GM18519 (cell line): ENCODE measurements around the gene NPTX1.

ENCODE experiments used
- ATAC-seq: cut with Tn5 transposase; IDR thresholded peaks from one replicate; pipeline ENCODE4 v1.9.1; 2021; ENCODE audit warnings: mild to moderate bottlenecking, moderate library complexity; ENCODE audit not compliant: unreplicated experiment, low FRiP score

Gene NPTX1

DNA sequence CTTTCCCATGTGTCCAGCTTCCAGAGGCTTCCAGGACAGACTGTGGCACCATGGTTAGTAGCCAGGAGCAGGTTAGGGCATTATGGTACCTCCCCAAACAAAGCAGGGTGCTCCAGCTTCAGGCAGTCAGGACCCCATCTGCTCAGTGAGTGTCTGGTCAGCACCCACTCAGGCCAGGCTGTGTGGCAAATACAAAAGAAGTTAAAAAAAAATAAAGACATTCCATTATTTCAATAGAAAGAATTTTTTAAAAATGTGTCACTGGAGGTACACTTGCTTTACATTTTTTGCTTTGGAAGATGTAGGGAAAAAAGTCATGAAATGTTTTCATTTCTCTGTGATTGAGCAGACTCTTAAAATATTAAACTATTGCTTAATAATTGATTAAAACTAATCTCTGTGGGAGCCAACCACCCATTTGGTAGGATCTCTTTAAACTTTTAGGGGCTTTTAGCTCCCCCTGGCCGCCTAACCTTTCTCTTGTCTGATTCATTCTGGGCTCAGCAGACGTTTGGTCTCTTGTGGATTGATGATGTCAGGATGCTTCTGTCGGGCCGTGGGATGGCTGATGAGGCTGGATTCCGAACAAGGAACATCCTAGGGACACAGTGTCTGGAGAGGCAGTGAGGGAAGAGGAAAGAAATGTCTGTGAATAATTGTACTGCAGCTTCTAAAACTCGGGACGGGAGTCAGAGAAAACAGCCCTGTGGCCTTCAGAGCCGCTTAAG is 28.4 kb upstream of the NPTX1 start:
- no peak for ATAC-seq

DNA sequence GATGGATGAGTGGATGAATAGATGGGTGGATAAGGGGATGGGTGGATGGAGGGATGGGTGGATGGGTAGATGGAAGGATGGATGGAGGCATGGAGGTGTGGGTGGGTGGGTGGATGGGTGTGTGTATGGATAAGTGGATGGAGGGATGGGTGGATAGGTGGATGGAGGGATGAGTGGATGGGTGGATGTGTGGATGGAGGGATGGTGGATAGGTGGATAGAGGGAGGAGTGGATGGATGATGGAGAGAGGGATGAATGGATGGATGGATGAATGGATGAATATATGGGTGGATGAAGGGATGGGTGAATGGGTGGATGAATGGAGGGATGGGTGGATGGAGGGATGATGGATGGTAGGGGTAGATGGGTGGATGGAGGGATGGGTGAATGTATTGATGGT is 27.5 kb upstream of the NPTX1 start:
- no peak for ATAC-seq

GRCh38 chr17:80503031-80503430 is 26.6 kb upstream of the NPTX1 start:
- ATAC-seq = no peak

GRCh38 chr17:80502578-80502877 is 26.1 kb upstream of the NPTX1 start:
- no peak for ATAC-seq

DNA sequence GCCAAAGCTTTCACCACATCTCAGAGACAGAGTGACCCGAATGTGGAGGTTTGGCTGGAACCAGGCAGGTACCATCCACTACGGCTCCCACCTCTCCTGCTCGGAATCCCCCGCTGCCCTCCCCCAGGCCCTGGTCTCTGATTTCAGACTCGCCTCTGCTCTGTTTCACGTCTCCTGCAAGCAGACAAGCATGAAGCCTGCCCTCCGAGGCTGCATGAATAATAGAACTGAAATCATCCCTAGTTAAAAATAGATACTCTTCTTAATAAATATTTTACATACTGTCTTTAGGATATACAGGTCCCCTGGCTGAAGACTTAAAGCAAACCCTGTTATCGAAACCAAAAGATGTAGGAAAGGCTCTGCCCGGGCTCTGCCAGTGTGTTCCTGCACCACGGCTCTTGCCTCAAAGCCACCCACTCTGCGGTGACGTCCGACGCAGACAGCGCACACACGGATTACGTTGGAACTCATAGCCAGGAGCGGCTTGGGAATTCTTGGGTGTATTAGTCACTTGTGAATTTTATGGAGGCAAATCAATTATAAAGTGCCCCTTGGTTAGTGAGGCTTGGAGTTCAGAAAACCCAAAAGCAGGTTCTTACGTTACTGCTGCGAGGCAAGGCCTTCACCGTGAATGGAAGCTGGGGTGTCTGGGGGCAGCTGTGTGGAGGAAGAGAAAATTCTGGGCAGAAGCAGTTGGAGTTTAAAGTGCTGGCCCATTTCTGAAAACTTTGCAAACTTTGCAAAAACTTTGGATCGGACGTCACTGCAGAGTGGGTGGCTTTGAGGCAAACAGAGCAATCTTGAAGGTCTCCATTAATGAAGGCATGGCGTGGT is 25.6 kb upstream of the NPTX1 start:
- ATAC-seq = no peak

DNA sequence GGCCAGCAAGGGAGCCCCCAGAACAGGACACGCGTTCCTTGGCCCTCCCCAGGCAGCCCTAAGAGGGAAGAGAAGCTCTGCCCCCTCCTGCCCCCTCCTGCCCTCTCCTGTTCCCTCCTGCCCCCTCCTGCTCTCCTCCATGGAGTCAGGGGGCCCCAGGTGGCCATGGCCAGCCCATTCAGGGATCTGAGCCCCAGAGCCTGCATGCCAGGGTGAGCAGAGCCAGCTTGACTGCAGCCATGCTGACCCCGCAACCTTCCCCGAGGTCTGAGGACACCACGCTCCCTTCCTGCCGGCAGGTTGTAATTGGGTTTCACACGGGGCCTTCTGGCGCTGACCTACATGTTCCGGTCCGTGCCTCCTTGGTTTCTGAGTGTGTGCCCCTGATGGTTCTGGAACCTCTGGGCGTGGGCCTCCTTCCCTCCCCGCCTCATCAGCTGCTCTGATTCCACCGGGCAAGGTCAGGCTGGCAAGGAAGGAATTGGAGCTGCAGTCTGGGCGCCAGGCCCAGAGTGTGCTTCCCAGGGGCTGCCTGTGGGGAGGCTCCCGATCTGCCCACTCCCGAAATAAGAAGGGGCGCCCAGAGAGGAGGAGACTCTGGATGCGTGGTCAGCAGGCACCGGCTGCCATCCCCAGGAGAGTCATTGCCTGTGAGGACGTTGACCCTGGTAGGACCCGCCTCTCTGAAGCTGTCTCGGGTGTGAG is 23.7 kb upstream of the NPTX1 start:
- no peak for ATAC-seq

GRCh38 chr17:80499560-80499959 is 23.2 kb upstream of the NPTX1 start:
- ATAC-seq = no peak

GRCh38 chr17:80498920-80499410 is 22.6 kb upstream of the NPTX1 start:
- ATAC-seq = no peak

DNA sequence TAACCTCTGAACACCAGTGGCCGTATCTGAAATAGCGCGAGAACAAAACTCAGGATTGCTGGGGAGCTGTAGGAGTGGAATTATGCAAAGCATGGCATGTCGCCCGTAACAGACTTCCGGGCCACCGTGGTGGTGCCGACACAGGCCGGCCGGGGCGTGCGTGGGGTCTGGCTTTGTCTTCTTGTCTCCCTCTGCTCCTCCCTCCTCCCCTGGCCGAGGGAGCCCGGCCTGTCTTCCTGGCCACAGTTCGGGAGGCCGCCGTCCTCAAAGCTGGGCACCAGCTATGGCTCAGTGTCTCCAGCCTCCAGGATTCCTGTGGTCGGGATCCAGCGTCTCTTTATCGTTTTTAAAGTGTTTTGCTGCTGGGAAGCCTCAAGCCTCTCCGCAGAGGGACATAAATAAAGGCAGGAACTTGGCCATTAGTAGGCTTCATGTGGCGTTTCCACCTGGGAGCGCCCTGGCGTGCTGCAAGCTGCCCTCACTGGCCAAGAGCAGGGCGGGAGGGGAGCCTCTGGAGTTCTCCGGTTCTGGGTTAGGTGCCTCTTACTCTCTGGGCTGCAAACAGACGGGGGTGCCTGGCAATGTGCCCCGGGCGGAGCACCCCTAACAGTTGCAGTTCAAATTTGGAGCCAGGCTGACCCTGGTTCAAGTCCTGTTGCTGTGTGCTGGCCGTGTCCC is 22.0 kb upstream of the NPTX1 start:
- ATAC-seq = no peak

DNA sequence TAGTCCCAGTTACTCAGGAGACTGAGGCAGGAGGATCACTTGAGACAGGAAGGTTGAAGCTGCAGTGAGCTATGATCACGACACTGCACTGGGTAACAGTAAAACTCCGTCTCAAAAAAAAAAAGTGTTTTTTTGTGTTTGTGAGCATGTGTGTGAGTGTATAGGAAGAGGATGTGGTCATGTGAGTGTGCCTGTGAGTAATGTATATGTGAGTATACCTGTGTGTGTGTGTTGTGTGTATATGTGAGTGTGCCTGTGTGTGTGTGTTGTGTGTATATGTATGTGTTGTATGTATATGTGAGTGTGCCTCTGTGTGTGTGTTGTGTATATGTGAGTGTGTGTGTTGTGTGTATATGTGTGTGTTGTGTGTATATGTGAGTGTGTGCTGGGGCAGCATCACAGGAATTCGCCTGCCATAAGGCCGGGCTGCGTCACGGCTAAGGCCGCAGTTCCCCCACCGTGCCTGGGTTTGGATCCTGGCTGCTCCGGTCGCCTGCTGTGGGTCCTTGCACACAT is 21.4 kb upstream of the NPTX1 start:
- no peak for ATAC-seq

DNA sequence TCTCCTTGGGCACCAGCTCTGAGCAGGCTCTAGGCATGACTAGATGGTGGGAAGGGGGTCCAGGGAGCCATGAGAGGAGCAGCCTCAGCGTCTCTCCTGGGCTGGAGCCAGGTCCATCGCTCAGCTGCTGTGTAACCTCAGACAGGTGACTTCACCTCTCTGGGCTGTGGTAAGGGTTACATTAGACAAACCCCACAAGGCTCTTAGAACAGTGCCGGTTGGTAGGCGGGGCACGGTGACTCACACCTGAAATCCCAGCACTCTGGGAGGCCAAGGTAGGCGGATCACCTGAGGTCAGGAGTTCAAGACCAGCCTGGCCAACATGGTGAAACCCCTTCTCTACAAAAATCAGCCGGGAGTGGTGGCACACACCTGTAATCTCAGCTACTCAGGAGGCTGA is 18.1 kb upstream of the NPTX1 start:
- ATAC-seq = no peak

GRCh38 chr17:80492343-80493136 is 16.1 kb upstream of the NPTX1 start:
- ATAC-seq = no peak

- ATAC-seq = no peak
Observed at GRCh38 chr17:80491478-80492342, 15.3 kb upstream of the NPTX1 start.

- ATAC-seq = no peak
Observed at GRCh38 chr17:80487511-80487910, 11.1 kb upstream of the NPTX1 start.

GRCh38 chr17:80486692-80487091 is 10.3 kb upstream of the NPTX1 start:
- ATAC-seq = no peak

GRCh38 chr17:80485846-80486245 is 9.4 kb upstream of the NPTX1 start:
- no peak for ATAC-seq

GRCh38 chr17:80482555-80483308 is 6.3 kb upstream of the NPTX1 start:
- no peak for ATAC-seq

GRCh38 chr17:80482058-80482318 is 5.6 kb upstream of the NPTX1 start:
- ATAC-seq = no peak
